ENCODE measurements around the gene NRF1.
A peak's percentile ranks its signal among the peaks of the same experiment; 100 is the strongest.

NRF1 gene

DNA sequence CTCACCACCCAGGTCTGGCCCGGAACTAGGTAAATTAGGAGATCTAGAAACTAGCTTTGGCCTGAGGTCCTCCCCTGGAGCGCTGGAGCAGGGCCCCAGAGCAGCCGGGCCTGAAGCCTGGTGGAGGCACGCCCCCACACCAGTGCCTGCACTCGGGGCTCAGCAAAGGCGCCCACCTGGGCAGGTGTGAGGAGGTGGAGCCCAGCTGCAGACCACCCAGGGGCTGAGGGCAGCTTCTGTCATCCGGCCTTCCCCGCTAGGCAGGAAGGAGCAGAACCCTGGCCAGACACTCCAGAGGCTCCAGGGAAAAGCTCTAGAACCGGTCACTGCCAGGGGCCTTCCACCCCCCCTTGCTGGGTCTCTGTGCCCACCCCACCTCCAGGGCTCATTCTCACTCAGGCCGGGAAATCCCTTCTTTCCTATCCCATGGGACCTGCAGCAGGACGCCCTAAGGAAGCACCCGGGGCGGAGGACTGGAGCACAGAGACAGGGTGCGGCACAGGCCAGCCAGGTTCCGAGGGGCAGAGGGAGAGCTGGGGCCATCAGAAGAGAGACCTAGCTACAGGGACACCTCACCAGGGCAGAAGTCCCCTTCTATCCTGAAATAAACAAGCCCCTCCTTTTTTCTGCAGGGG, 161.2 kb downstream of the NRF1 start:
- no peak for DNase-seq

DNA sequence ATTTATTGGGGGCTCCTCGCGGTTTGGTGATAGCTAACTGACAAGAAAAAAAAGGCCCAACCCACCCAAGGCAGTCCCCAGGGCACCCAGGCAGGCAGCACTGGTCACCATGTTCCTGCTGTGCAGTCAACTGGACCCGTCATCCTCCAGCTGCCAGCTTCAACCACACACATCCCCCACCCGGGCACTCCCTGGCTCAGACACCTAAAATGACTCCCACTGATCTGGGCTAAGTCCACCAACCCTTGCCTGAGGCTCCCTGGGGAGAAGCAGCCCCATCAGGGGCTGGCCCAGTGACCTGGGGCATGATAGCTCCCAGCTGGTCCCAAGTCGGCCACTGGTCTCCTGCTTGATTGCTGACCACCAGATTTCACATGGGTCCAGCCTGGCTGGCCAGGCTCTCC, 161.8 kb downstream of the NRF1 start:
- no peak for DNase-seq

DNA sequence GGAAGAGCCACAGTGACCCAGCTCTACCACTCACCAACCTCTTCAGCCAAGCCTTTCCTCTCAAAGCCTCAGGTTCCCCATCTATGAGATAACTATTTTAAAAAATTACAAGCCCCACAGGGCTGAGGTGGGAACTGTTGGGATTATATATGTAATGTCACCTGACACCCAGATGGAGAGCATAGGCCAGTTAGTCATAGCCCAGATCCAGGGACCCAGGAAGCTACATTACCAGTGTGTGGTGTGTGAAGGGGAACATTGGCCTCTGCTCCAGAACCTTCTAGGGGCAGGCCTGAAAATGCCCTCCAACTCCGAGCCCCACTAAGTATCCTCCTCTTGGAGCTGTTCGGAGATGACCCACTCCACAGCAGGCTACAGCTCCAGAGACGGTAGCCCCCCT, 162.4 kb downstream of the NRF1 start:
- DNase-seq: no peak

DNA sequence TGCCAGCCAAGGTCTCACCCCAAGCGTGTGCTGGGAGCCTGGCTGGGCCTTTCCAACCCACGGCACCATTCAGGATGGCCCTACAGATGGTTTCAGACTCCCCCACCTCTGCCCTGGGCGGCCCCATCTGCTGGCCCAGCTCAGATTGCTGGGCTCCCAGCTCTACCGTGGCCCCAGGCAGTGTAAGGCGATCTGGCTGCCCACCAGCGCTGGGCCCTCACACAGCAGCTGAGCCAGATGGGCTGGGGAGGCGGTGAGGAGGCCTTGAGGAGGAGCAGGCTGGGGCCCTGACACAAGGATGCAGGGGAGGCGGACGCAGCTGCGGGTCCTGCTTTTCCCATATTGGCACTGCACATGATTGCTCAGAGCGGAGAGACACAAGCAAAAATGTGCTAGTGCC, 162.8 kb downstream of the NRF1 start:
- DNase-seq: no peak

DNA sequence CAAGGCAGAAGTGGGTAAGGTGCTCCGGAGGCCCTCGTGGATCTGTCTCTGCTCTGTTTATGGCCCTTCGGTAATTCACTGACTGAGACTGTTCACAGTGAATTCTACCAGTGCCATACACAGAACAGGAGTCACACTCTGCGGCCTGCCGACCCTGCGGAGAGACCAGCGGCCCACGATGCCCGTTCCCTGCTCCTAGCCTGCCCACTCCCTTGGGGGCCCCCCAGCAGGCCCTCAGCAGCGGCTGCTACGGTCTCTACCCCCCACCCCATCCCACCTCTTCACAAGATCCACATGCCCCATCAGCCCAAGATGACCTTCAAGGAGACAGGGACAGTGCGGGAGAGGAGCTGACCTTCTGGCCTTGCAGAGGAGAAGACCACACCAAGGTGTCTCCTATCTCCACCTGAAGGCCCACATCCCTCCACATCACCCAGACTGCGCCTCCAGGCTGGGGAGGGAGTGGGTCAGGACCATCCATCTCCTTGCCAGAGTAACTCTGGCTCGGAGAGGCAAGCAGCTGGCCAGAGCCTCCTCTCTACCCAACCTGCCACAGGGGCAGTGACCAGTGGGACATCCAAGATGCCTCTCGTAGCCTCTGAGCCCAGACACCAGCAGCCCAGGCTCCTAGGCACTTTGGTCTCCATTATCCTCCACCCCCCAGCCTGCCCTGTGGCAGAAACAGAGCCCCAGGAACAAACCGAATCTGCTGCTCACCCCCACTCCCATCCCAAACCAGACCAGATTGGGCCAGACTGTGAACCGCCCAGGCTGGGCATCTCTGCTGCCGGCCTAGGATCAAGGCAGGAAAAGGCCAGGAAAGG, 163.6 kb downstream of the NRF1 start:
- no peak for DNase-seq

DNA sequence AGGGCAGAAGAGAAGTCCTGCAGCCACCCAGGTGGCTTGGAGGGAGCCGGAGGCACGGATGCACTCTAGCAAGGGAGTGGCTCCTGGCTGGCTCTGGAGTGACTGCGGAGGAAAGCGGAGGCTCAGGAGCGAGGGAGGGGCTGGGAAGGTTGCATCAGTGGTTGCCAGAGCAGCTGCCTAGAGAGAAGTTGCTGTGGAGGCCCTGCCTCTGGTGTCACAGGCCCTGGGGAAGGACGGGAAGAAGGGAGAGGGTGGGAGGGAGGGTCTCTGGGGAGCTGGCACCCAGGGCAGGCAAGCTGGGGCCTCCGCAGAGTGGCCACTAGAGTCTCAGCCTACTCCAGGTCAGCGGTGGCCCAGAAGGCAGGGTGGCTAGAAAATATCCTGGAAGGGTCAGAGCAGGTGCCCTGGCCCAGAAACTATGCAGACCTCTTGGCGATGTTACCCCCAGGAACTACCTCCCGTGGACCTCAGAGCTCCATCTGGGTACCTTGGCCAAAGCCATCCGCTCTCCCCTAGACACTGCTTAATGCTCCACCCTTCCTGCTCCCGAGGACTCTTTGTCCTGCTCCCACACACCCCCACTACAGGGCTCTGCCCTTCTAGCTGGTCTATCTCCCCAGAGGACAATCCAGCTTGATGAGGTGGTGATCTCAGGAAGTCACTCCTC, 164.3 kb downstream of the NRF1 start:
- DNase-seq: no peak

DNA sequence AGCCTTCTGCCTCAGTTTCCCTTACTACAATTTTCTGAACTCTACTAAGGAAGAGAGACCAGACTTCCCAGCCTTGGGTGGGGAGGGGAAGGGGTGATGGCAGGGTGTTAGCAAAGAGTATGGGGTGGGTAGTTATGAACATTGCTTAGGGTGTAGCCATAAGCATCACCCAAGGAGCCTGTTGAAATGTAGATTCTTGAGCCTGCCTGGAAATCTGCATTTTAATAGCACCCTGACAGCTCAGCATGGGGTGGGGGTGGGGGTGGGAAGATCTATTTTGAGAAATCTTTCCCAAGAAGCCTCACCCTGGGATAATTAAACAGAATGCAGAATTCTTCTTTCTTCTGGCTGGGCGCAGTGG, 164.8 kb downstream of the NRF1 start:
- no peak for DNase-seq

DNA sequence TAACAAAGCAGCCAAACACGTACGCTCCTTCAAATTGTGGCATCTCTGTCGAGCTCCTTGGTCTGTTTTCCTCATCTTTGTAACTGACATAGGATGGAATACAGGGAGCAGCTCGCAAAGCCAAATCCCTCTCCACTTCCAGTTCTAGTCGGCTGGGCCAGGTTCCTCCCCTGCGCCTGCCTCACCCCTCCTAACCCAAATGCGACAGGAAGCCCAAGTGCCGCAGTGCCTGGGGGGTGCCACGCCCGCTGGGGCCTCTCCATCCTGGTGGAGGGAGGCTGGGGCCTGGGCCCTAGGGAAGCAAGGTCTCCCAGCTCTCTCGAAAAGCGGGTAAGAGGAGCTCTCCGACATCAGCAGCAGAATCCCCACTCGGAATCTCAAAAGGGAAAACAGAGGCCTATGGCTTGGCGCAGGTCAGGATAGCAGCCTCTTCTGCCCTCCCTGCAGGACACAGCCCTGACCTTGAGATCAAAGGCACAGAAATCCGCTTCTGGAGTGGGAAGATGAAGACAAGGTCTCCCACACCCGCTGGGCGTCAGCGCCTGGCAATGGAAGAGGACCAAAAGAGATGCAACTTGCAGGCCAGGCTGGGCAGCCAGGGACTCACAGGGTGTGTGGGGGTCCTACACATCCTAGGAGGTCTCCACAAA, 165.8 kb downstream of the NRF1 start:
- no peak for DNase-seq

DNA sequence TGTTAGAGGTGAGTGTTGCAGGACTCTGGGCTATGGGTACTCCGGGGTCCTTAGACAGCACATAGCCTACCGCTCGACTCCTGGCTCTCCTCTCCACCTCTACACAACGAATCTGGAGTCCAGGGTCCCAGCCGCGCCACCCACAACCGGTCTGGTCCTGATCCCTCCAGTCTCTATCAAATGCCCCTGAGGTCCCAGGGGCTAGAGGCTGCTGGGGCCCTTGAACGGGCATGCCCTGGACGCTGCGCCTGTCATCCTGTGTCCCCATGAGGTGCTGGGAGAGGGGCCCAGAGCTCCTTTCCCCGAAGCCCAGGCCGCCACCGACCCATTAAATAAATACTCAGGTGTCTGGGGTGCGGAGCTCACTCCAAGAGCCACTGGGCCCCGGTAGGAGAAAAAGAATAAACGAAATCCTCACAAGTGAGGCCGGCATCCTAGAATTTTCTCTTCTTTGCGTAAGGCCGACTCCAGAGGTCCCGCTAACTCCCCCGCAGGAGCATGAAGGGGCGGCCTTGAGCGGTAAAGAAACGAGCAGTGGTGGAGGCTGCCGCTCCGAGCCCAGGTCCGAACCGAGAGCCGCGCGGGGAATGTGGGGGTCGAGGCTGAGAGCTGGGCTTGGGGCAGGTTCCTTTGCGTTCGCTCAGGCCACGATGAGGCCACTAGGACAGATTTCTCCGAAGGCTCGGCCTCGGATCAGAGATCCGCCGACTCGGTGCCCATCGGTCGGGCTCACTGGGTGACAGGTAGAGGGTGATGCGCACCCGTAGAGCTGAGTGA, 166.7 kb downstream of the NRF1 start:
- DNase-seq: no peak

DNA sequence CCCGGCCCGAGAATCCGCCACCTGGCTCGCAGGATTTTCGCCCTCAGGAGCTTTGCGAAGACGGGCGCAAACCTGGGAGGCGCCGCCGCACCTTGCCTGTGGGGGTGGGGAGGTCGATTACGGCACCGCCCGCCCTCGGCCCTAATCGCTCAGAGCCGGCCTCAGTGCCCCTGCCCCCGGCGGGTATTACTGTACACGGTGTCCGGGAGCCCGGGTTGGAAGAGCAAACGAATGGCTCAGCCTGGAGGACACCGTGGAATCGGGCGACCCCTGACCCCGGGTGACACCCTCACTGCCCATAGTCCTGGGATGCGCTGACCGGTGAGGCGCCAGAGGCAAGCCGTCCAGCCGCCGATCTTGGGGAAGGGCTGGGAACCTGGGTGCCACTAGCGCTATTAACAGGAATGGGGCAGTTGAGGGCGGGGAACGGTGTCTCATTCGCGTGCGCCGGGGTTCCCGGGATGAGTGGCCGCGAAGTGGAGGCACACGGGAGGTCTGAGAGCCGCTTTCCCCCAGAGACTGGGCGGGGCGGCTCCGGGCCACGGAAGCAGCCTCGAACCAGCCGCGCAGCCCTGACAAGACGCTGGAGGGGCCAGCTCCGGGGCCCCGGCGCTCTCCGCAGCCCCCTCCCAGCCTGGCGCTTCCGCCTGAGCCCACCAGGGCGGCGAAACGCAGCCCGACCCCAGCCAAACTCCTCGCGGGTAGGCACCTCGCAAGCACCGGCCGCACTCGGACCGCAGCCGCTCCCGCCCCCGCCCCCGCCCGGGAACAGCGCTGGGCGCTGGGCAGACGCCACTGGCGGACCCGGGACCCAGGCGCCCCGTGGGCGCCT, 167.5 kb downstream of the NRF1 start:
- DNase-seq: no peak

DNA sequence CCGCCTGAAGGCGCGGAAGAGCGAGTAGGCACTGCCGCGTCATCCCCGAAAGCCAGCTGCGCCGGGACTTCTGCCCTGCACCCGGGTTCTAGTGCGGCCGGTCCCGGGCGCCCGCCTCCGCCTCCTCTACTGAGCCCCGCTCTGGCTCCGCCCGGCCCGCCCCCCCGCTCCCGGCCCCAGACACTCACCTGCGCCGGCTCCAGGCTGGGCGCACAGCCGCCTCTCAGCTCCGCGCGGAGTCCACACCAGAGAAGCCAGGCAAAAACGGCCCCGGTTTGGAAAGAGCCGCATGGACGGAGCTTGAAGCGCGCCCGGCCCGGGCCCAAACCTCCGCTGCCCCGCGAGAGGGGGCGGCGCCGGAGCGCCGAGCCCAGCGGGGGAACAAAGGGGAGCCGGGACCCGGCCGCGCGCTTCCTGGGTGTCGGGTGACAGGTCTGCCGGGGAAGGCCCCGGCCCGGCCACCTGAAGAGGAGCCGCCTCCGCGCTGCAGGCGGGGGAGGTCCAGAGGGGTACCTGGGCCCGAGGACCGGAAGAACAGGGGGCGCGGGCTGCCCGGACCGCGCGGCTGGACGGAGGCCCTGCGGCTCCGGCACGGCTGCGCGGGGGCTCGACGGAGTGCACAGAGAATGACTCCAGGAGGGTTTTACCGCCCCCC, 168.2 kb downstream of the NRF1 start:
- DNase-seq: no peak

DNA sequence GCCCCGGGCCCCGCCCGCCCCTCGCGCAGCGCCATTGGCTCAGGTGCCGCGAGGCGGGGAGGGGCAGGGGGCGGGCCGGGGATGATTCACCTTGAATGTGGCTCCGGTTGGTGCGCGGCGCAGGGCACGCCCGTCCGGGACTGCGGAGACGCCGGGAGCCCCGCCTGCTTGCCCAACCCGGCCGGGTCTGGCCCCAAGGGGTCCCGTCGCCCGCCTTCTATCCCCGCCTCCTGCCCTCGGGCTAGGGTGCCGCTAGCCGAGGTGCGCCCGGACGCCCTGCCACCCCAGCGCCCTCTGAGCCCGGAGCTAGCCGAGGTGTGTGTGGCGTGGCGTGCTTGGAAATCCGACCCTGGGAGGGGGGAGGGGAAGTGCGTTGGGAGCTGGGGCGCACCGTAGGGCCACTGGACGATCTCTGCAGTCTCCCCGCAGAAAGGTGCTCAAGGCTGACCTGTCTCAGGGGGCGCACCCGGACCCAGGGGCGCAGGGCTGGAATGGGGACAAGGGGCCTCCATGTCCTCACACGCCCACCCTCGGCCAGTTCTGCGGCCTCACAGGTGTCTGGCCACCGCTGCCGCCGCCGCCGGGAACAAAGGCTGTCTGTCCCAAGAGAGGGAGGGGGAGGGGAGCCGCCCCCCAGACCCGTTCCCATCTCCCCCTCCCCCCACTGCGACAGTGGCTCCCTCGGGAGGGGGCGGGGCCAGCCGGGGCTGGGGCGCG, 168.9 kb downstream of the NRF1 start:
- DNase-seq: peak; percentile 64

DNA sequence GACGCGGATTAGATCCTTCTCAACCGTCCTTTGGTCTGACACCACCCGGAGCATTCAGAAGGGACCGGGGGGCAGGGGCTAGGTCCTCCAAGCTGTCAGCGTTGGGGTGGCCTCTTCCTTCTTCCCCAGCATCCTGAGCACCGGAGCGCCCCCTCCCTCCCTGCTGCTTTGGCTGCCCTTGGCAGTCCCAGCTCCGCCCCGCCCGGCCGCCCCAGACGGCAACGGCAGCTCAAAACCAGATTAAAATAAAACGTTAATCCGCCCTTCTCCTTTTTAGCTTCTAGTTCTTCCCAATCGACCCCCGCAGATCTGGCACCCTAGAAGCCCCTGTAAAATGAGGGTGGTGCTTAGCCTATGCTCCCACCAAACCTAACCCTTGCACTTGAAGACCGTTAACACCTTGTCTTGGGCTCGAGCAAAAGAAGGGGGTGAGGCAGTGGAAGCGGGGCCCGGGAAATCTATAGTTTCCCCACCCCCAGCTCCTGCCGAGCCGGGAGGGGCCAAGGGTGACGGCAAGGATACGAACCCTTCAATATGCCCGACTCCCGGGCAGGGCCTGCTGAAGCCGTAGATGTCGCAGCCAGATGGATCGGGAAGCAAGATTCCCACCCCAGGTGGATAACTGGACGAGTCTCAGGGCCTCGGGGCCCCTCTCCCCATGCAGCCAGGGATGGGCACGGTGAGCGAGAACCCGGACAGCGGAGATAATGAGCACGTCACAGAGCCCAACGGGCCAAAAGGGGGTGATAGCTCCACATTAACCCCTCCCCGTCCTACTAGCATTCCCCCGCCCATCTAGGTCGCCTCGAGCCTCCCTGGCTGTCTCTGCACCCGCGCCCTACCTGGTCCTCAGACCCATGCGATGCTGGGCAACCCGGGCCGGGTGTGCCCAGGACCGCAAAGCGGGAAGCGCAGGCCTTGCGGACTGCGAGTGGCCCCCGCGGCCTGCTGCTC, 169.7 kb downstream of the NRF1 start:
- DNase-seq: no peak

DNA sequence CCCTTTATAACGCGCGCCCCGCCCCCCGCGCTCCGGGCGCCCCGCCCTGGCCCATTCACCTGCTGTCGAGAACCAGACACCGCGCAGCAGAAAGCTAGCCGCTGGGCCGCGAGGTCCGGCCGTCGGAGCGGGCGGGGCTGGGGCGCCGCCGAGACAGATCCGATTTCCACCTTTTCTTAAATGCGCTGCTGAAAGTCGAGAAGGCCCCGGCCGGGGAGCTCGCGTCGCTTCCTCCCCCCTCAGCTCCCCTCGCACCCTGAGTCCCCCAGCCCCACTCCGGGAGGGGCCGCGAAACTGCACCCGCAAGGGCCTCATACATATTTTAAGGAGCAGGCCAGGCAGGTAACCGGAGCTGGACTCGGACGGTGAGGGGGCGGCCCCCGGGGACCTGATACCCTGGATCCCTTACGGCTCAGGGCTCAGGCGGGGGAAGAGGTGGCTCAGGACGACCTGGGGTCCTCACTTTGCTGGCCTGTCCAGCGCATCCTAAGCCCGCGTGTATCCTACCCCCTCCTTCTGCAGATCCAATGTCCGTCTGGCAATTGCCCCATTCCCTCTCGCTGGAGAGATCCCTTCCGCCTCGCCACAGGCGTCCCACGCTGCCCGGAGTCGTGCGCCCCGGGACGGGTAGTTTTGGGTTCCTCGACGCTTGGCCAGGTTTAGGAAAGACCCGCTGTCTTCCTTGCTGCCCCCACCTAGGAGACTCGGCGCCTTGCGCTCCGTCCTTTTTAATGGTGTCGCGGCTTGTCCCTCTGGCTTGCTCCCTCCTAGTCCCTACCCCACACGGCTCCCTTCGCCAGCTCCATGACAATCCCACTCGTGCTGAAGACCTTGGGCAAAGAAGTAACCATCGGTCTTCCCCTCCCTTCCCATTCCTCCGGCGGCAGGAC, 170.7 kb downstream of the NRF1 start:
- DNase-seq: no peak

DNA sequence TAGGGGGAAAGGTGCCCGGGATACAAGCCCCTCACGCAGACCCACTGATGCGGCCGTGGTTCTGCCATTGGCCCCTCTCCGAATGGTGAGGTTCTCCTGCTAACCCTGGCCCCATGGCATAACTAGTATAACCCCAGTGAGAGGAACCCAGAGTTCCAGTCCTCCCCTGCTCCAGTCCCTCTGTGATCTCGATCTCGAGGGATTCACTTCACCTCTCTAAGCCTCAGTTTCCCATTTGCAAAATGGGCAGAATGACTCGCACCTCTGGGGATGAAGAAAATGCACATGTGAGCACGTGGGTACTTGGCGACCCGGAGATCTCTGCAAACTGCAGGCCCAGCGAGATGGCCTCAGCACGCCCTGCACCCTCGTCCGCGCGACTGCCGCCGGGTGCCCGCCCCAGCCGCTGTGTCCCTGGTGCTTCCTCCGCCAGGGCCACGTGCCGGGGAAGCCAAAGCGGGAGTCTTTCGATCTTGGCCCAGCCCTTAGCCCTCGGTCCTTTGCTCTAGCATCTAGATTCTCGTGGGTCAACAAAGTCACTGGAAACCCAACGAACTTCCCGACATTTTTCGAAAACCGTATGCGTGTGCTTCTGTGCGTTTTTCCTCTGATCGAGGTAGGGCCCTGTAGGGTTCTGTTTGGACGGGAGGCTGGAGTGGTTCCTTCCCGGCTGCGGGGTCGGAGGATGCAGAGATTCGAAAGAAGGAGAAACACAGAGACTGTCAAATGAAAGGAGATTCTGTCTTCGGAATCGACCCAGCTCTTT, 171.5 kb downstream of the NRF1 start:
- DNase-seq: no peak

DNA sequence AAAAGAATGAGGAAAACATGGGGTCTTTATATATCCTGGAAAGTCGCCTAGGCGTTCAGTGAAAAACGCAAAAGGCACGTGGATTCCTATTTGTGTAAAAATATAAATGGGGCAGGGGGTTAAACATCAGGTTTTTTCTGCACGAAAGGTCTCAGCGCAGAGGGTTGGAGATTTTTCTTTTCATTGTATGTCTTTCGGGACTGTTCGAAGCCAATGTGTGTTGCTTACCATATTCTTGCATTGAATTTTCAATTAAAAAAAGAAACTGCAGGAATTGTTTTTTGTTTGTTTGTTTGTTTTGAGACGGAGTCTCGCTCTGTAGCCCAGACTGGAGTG, 172.0 kb downstream of the NRF1 start:
- no peak for DNase-seq

DNA sequence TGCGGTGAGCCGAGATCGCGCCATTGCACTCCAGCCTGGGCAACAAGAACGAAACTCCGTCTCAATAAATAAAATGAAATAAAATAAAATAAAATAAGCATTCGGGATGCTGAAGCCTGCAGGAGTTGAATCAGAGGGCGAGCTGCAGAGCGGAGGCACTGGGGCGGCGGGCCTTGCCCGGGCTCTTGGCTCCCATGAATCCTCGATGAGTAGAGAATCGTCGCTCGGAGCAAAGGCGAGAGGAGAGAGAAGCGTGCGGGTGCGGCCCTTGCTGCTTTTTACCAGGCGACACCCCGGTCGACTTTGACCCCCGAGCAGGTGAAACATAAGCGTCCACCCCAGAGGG, 172.9 kb downstream of the NRF1 start:
- DNase-seq: no peak

Data from NCI-H2081 treated with DMSO at 0.1 percent for 48 hours (cell line).